ENCODE measurements around the gene RNASET2.

The RNASET2 gene

DNA sequence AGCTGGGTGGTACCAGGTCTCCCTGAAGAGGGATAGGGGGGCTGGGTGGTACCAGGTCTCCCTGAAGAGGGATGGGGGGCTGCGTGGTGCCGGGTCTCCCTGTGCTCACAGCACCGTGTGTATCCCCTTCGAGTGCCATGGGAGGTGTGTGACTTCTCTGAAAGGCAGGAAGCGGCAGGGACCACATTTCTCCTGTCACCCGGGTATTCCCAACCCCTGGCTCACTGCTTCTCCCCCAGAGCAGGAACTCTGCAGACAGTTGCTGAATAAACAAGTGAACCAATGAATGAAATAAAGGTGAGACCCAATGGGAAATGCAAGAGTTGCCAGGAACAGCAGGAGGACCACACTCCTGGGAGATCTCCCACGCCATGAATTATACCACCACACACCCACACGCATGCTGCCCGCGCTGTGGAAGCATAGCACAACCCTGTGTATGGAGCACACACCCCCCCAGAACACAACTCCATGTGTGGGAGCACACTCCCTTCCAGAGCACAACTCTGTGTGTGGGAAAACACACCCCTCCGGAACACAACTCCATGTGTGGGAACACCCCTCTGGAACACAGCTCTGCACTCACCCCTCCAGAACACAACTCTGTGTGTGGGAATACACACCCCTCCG is 50.7 kb downstream of the RNASET2 start:
- TF ChIP-seq, protein P1, sequence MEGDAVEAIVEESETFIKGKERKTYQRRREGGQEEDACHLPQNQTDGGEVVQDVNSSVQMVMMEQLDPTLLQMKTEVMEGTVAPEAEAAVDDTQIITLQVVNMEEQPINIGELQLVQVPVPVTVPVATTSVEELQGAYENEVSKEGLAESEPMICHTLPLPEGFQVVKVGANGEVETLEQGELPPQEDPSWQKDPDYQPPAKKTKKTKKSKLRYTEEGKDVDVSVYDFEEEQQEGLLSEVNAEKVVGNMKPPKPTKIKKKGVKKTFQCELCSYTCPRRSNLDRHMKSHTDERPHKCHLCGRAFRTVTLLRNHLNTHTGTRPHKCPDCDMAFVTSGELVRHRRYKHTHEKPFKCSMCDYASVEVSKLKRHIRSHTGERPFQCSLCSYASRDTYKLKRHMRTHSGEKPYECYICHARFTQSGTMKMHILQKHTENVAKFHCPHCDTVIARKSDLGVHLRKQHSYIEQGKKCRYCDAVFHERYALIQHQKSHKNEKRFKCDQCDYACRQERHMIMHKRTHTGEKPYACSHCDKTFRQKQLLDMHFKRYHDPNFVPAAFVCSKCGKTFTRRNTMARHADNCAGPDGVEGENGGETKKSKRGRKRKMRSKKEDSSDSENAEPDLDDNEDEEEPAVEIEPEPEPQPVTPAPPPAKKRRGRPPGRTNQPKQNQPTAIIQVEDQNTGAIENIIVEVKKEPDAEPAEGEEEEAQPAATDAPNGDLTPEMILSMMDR (IDR thresholded peaks at IDR 0.05; ENCODE audit: low read depth, low read length) = no peak
- DNase-seq (ENCODE audit: extremely low read depth, low read depth) = no peak

DNA sequence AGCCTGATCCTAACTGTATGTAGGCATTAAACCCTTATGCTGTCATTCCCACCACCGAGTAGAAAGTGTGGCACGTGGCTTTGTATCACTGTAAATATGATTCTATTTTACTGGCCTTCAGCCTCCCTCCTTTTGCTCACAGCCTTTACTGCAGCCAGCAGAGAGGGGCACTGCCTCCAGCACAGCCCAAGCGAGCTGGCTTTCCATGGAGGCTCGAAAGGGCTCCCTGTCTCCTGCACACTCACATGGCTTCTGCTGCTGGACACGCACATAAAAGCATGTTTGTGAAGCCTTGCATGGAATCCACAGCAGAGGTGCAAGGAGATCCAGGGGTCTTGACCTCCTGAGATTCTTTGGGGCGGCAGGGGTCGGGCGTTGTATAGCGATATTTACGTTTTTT is 51.3 kb downstream of the RNASET2 start:
- TF ChIP-seq, protein P1 (IDR thresholded peaks at IDR 0.05; ENCODE audit: low read depth, low read length) = no peak
- DNase-seq (ENCODE audit: extremely low read depth, low read depth) = no peak

GRCh38 chr6:166904101-166904746 is 52.1 kb downstream of the RNASET2 start:
- DNase-seq (ENCODE audit: extremely low read depth, low read depth) = no peak
- TF ChIP-seq, protein P1 (IDR thresholded peaks at IDR 0.05; ENCODE audit: low read depth, low read length) = no peak

GRCh38 chr6:166903500-166903899 is 52.9 kb downstream of the RNASET2 start:
- TF ChIP-seq, protein P1 (IDR thresholded peaks at IDR 0.05; ENCODE audit: low read depth, low read length) = no peak
- no peak for DNase-seq (ENCODE audit: extremely low read depth, low read depth)

DNA sequence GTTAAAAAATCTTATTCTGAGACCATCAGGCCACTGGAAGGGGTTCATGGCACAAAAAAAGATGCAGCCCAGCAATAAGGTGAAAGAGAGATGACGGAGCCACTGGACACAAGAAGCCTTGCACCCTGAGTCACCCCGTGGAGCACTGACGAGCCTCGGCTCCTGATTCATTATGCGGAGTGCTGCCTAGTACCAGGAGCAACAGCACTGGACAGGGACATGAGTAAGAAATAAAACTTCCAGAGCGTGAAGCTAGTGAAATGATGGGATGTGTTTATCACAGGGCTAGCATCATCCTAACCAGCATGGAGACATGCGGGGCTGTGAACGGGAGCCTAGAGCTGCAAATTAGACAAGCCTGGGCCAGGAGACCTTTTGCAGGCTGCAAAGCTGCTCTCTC is 53.3 kb downstream of the RNASET2 start:
- DNase-seq (ENCODE audit: extremely low read depth, low read depth) = no peak
- TF ChIP-seq, protein P1 (IDR thresholded peaks at IDR 0.05; ENCODE audit: low read depth, low read length) = no peak

- DNase-seq (ENCODE audit: extremely low read depth, low read depth) = no peak
- TF ChIP-seq, protein P1 (IDR thresholded peaks at IDR 0.05; ENCODE audit: low read depth, low read length) = no peak
Observed at GRCh38 chr6:166902211-166902755, 54.1 kb downstream of the RNASET2 start.

DNA sequence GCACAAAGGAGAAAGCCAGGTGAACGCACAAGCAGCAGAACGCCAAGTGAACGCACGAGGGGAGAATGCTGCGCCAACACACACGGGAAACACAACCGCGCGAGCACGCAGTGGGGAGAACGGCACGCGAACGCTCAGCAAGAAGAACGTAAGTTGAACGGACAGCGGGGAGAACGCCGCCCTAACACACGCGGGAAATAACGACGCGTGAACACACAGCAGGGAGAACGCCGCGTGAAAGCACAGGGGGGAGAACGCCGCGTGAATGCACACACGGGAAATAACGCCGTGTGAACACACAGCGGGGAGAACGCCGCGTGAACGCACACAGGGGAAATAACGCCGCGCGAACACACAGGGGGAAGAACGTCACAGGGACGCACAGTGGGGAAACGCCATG is 54.7 kb downstream of the RNASET2 start:
- TF ChIP-seq, protein P1 (IDR thresholded peaks at IDR 0.05; ENCODE audit: low read depth, low read length) = no peak
- no peak for DNase-seq (ENCODE audit: extremely low read depth, low read depth)
